HEK293 (cell line): ENCODE data around the gene GLIS1.

Experiments
- CTCF ChIA-PET: fragments of 350-600 bp; formaldehyde crosslinking; extraction: SDS; loops from one replicate; lab custom pipeline; 2021; ENCODE audit warnings: antibody characterized with exemption; lab: Yijun Ruan, JAX
- POLR2A ChIA-PET: fragments of 300-600 bp; formaldehyde crosslinking; extraction: SDS; loops from one replicate; lab custom pipeline; 2020; ENCODE audit warnings: antibody characterized with exemption, inconsistent platforms; lab: Yijun Ruan, JAX
- H3K27ac ChIP-seq: fragments of 200-500 bp; sonication (Bioruptor generic); 2 replicates; pipeline ENCODE4 v1.5.1; 2014; ENCODE audit warnings: low read depth, low read length, control low read depth, inconsistent platforms; ENCODE audit errors: extremely low read depth
- H3K36me3 ChIP-seq, 2 experiments: fragments of 200-500 bp in 1 of 2; sonication (Bioruptor generic) in 1 of 2; 1 replicate in 1 of 2; 2 replicates in 1 of 2; pipeline ENCODE4 v1.5.1; 2014 to 2017; ENCODE audit warnings: inconsistent platforms in 2 of 2, low read length in 2 of 2; ENCODE audit not compliant: control insufficient read depth in 2 of 2, insufficient read depth in 1 of 2
- H3K4me1 ChIP-seq: fragments of 200-500 bp; sonication (Bioruptor generic); 2 replicates; pipeline ENCODE4 v1.5.1; 2014; ENCODE audit warnings: mild to moderate bottlenecking, low read length, inconsistent platforms; ENCODE audit not compliant: control insufficient read depth, insufficient read depth
- H3K4me3 ChIP-seq: 2 replicates; pipeline ENCODE4 v1.5.1; 2011; ENCODE audit warnings: low read depth, mild to moderate bottlenecking, control low read depth, low read length, moderate library complexity
- H3K9me3 ChIP-seq: fragments of 200-500 bp; sonication (Bioruptor generic); 2 replicates; pipeline ENCODE4 v1.5.1; 2014; ENCODE audit warnings: low read depth, low read length, inconsistent platforms; ENCODE audit not compliant: control insufficient read depth, insufficient read depth
- GFI1B ChIP-seq: fragments of 450-650 bp; formaldehyde crosslinking; IDR thresholded peaks from 2 replicates; pipeline ENCODE4 v1.5.1; 2016; ENCODE audit warnings: missing biosample characterization, missing genetic modification characterization
- HOXA7 ChIP-seq: sonication (generic); formaldehyde crosslinking; IDR thresholded peaks from 2 replicates; pipeline ENCODE4 v1.8.1; 2022; ENCODE audit warnings: missing genetic modification reagents, borderline replicate concordance
- MZF1 ChIP-seq: fragments of 450-650 bp; formaldehyde crosslinking; IDR thresholded peaks from 2 replicates; pipeline ENCODE4 v1.5.1; 2017; ENCODE audit warnings: missing biosample characterization, missing genetic modification characterization, borderline replicate concordance
- OSR2 ChIP-seq: fragments of 450-650 bp; formaldehyde crosslinking; IDR thresholded peaks from 2 replicates; pipeline ENCODE4 v1.5.1; 2016; ENCODE audit warnings: missing biosample characterization, missing genetic modification characterization
- PRDM1 ChIP-seq: fragments of 450-650 bp; formaldehyde crosslinking; IDR thresholded peaks from 2 replicates; pipeline ENCODE4; 2016; ENCODE audit warnings: missing biosample characterization, missing genetic modification characterization
- SCRT2 ChIP-seq: fragments of 450-650 bp; formaldehyde crosslinking; IDR thresholded peaks from 2 replicates; pipeline ENCODE4 v1.5.1; 2016; ENCODE audit warnings: missing biosample characterization, missing genetic modification characterization
- SP7 ChIP-seq: fragments of 450-650 bp; formaldehyde crosslinking; IDR thresholded peaks from 2 replicates; pipeline ENCODE4 v1.5.1; 2016; ENCODE audit warnings: missing biosample characterization, missing genetic modification characterization
- TRIM28 ChIP-seq: IDR thresholded peaks from 2 replicates; pipeline ENCODE4 v1.6.1; 2011; ENCODE audit warnings: low read length, control low read depth, borderline replicate concordance
- YY2 ChIP-seq: fragments of 450-650 bp; formaldehyde crosslinking; IDR thresholded peaks from 2 replicates; pipeline ENCODE4 v1.5.1; 2016; ENCODE audit warnings: missing biosample characterization, missing genetic modification characterization
- ZBTB17 ChIP-seq: fragments of 450-650 bp; formaldehyde crosslinking; IDR thresholded peaks from 2 replicates; pipeline ENCODE4 v1.5.1; 2016; ENCODE audit warnings: missing biosample characterization, missing genetic modification characterization
- ZBTB7A ChIP-seq: fragments of 450-650 bp; formaldehyde crosslinking; IDR thresholded peaks from 2 replicates; pipeline ENCODE4 v1.5.1; 2016; ENCODE audit warnings: low read depth, missing biosample characterization, missing genetic modification characterization
- ZBTB8A ChIP-seq: fragments of 450-650 bp; formaldehyde crosslinking; IDR thresholded peaks from 2 replicates; pipeline ENCODE4 v1.5.1; 2016; ENCODE audit warnings: missing biosample characterization, missing genetic modification characterization
- ZIC2 ChIP-seq: fragments of 450-650 bp; formaldehyde crosslinking; IDR thresholded peaks from 2 replicates; pipeline ENCODE4 v1.5.1; 2016; ENCODE audit warnings: missing biosample characterization, missing genetic modification characterization
- ZNF112 ChIP-seq: fragments of 450-650 bp; formaldehyde crosslinking; IDR thresholded peaks from 2 replicates; pipeline ENCODE4 v1.5.0; 2017; ENCODE audit warnings: missing biosample characterization, missing genetic modification characterization
- ZNF174 ChIP-seq: fragments of 450-650 bp; formaldehyde crosslinking; IDR thresholded peaks from 2 replicates; pipeline ENCODE4 v1.5.0; 2017; ENCODE audit warnings: missing biosample characterization, mild to moderate bottlenecking, missing genetic modification characterization
- ZNF335 ChIP-seq: fragments of 450-650 bp; formaldehyde crosslinking; conservative IDR thresholded peaks from 2 replicates; pipeline ENCODE4 v1.5.1; 2016; ENCODE audit warnings: missing biosample characterization, missing genetic modification characterization
- ZNF341 ChIP-seq: fragments of 450-650 bp; formaldehyde crosslinking; IDR thresholded peaks from 2 replicates; pipeline ENCODE4; 2016; ENCODE audit warnings: low read depth, missing biosample characterization, missing genetic modification characterization
- ZNF426 ChIP-seq: fragments of 450-650 bp; formaldehyde crosslinking; IDR thresholded peaks from 2 replicates; pipeline ENCODE4 v1.5.1; 2017; ENCODE audit warnings: missing biosample characterization, missing genetic modification characterization, mild to moderate bottlenecking, inconsistent platforms, moderate library complexity
- ZNF544 ChIP-seq: fragments of 450-650 bp; formaldehyde crosslinking; IDR thresholded peaks from 2 replicates; pipeline ENCODE4 v1.5.0; 2017; ENCODE audit warnings: missing biosample characterization, missing genetic modification characterization
- ZNF596 ChIP-seq: fragments of 450-650 bp; IDR thresholded peaks from 2 replicates; pipeline ENCODE4 v1.5.0; 2018; ENCODE audit warnings: missing biosample characterization, mild to moderate bottlenecking, missing genetic modification characterization, moderate library complexity
- ZNF76 ChIP-seq: fragments of 450-650 bp; formaldehyde crosslinking; IDR thresholded peaks from 2 replicates; pipeline ENCODE4; 2016; ENCODE audit warnings: low read depth, missing biosample characterization, missing genetic modification characterization, borderline replicate concordance
- TF ChIP-seq, protein P1 (sequence below): fragments of 450-650 bp; formaldehyde crosslinking; conservative IDR thresholded peaks from 2 replicates; pipeline ENCODE4 v1.5.1; 2016; ENCODE audit warnings: low read depth, missing biosample characterization, missing genetic modification characterization
- TF ChIP-seq, protein P2 (sequence below): fragments of 450-650 bp; formaldehyde crosslinking; IDR thresholded peaks from 2 replicates; pipeline ENCODE4 v1.5.1; 2016; ENCODE audit warnings: missing biosample characterization, missing genetic modification characterization
- TF ChIP-seq, protein P3 (sequence below): sonication (generic); formaldehyde crosslinking; IDR thresholded peaks from 2 replicates; pipeline ENCODE4 v1.8.1; 2022; ENCODE audit warnings: mild to moderate bottlenecking, moderate library complexity, missing genetic modification reagents
- TF ChIP-seq, protein P4 (sequence below): fragments of 450-650 bp; formaldehyde crosslinking; IDR thresholded peaks from 2 replicates; pipeline ENCODE4 v1.5.0; 2017; ENCODE audit warnings: missing biosample characterization, missing genetic modification characterization, borderline replicate concordance
- TF ChIP-seq, protein P5 (sequence below): fragments of 450-650 bp; formaldehyde crosslinking; optimal IDR thresholded peaks from 2 replicates; pipeline ENCODE3; 2016; ENCODE audit warnings: missing biosample characterization, mild to moderate bottlenecking, missing genetic modification characterization

GLIS1 gene

DNA sequence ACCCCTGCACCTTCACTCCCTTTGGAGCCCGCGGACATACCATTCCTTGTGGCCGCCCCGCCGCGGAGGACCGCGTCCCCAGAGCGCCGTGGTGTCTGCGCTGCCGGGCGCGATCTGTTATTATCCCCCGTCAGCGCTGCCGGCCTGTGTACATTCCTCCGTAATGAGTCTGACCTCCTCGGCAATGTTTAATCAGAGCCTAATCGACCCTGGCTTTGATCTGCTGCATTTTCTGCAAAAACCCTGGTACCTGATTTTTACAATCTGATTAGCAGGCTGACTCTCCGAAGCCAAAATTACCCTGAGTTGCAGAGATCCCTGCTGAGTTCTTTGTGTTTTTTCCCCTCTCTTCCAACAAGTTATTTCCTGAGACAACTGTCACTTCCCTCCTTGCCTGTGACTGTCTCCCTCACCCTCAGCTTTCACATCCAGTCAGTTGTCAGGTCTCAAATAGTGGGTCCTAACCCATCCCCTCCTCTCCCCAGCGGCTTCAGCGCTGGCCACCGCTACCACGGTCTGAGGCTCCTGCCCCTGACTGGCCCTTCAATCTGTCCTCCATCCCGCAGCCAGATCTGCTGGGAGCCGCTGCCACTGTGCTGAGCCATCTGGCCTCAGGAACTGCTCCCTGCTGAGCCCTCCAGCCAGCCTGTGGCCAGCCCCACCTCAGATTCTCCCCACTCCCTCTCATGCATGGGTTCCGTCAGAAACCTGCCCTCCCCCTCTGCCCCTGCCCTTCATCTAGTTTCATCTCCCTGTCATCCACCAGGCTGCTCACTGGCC, 53.5 kb downstream of the GLIS1 start:
- Histone ChIP-seq H3K9me3 (no peaks in the 10 kb centered on the region), H3K4me3 (no peak overlapping the region), H3K4me1 (no peaks in the 10 kb centered on the region), H3K36me3 (no peaks in the 10 kb centered on the region), H3K27ac (no peak overlapping the region)
- ChIA-PET CTCF (interaction anchor here (0.6 to 5.4 kb wide), 7 partner anchors 9 to 262 kb away, joined by 3 to 79 read pairs (median 4); no protein-coding TSS in a partner anchor), POLR2A (no interaction called here)
- TF ChIP-seq ZIC2 (peak; percentile 69), PRDM1 (tag by site-specific recombination) (0 out of 2 replicates have a peak, but pooled peaks have one; percentile 16), ZNF341 (tag by site-specific recombination) (no peak), ZBTB7A (tag by site-specific recombination) (no peak), SCRT2 (peak; percentile 53), TRIM28 (peak; percentile 85), MZF1 (tag by site-specific recombination) (no peak), ZNF544 (tag by site-specific recombination) (no peak), ZNF335 (peak; percentile 50; the same call in 1 of the 2 replicates), OSR2 (0 out of 2 replicates have a peak, but pooled peaks have one; percentile 4), YY2 (tag by site-specific recombination) (no peak), ZBTB17 (tag by site-specific recombination) (0 out of 2 replicates have a peak, but pooled peaks have one; percentile 36), ZNF112 (no peak), ZNF596 (tag by site-specific recombination) (no peak), HOXA7 (CRISPR knock-in tag) (no peak), ZNF76 (tag by site-specific recombination) (no peak), ZBTB8A (no peak), ZNF174 (tag by site-specific recombination) (no peak), SP7 (tag by site-specific recombination) (peak; percentile 77), GFI1B (tag by site-specific recombination) (peak; percentile 77; the same call in 1 of the 2 replicates), ZNF426 (no peak)
- TF ChIP-seq, protein P1, sequence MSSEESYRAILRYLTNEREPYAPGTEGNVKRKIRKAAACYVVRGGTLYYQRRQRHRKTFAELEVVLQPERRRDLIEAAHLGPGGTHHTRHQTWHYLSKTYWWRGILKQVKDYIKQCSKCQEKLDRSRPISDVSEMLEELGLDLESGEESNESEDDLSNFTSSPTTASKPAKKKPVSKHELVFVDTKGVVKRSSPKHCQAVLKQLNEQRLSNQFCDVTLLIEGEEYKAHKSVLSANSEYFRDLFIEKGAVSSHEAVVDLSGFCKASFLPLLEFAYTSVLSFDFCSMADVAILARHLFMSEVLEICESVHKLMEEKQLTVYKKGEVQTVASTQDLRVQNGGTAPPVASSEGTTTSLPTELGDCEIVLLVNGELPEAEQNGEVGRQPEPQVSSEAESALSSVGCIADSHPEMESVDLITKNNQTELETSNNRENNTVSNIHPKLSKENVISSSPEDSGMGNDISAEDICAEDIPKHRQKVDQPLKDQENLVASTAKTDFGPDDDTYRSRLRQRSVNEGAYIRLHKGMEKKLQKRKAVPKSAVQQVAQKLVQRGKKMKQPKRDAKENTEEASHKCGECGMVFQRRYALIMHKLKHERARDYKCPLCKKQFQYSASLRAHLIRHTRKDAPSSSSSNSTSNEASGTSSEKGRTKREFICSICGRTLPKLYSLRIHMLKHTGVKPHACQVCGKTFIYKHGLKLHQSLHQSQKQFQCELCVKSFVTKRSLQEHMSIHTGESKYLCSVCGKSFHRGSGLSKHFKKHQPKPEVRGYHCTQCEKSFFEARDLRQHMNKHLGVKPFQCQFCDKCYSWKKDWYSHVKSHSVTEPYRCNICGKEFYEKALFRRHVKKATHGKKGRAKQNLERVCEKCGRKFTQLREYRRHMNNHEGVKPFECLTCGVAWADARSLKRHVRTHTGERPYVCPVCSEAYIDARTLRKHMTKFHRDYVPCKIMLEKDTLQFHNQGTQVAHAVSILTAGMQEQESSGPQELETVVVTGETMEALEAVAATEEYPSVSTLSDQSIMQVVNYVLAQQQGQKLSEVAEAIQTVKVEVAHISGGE (tag by site-specific recombination) = no peak
- TF ChIP-seq, protein P2, sequence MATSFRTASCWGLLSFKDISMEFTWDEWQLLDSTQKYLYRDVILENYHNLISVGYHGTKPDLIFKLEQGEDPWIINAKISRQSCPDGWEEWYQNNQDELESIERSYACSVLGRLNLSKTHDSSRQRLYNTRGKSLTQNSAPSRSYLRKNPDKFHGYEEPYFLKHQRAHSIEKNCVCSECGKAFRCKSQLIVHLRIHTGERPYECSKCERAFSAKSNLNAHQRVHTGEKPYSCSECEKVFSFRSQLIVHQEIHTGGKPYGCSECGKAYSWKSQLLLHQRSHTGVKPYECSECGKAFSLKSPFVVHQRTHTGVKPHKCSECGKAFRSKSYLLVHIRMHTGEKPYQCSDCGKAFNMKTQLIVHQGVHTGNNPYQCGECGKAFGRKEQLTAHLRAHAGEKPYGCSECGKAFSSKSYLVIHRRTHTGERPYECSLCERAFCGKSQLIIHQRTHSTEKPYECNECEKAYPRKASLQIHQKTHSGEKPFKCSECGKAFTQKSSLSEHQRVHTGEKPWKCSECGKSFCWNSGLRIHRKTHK = no peak
- TF ChIP-seq, protein P3, sequence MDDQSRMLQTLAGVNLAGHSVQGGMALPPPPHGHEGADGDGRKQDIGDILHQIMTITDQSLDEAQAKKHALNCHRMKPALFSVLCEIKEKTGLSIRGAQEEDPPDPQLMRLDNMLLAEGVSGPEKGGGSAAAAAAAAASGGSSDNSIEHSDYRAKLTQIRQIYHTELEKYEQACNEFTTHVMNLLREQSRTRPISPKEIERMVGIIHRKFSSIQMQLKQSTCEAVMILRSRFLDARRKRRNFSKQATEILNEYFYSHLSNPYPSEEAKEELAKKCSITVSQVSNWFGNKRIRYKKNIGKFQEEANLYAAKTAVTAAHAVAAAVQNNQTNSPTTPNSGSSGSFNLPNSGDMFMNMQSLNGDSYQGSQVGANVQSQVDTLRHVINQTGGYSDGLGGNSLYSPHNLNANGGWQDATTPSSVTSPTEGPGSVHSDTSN (CRISPR knock-in tag) = no peak
- TF ChIP-seq, protein P4, sequence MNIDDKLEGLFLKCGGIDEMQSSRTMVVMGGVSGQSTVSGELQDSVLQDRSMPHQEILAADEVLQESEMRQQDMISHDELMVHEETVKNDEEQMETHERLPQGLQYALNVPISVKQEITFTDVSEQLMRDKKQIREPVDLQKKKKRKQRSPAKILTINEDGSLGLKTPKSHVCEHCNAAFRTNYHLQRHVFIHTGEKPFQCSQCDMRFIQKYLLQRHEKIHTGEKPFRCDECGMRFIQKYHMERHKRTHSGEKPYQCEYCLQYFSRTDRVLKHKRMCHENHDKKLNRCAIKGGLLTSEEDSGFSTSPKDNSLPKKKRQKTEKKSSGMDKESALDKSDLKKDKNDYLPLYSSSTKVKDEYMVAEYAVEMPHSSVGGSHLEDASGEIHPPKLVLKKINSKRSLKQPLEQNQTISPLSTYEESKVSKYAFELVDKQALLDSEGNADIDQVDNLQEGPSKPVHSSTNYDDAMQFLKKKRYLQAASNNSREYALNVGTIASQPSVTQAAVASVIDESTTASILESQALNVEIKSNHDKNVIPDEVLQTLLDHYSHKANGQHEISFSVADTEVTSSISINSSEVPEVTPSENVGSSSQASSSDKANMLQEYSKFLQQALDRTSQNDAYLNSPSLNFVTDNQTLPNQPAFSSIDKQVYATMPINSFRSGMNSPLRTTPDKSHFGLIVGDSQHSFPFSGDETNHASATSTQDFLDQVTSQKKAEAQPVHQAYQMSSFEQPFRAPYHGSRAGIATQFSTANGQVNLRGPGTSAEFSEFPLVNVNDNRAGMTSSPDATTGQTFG = no peak
- TF ChIP-seq, protein P5, sequence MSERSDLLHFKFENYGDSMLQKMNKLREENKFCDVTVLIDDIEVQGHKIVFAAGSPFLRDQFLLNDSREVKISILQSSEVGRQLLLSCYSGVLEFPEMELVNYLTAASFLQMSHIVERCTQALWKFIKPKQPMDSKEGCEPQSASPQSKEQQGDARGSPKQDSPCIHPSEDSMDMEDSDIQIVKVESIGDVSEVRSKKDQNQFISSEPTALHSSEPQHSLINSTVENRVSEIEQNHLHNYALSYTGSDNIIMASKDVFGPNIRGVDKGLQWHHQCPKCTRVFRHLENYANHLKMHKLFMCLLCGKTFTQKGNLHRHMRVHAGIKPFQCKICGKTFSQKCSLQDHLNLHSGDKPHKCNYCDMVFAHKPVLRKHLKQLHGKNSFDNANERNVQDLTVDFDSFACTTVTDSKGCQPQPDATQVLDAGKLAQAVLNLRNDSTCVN (tag by site-specific recombination) = peak; percentile 10
